Tibial nerve (tissue), 3 donors: Measurements from ENCODE around the gene ABHD12.

Experiments
- POLR2A ChIP-seq, 2 donors: fragments of 450-650 bp; IDR thresholded peaks; one replicate each; pipeline ENCODE4 v1.6.1; 2017; ENCODE audit warnings: antibody characterized with exemption in 2 of 2, mild to moderate bottlenecking in 2 of 2, moderate library complexity in 2 of 2
- TF ChIP-seq, protein P1 (sequence below), 5 experiments: fragments of 200-600 bp in 3 of 5; fragments of 450-650 bp in 2 of 5; sonication (generic) in 3 of 5; IDR thresholded peaks; one replicate each; pipeline ENCODE4 v1.5.1; 2016 to 2019; ENCODE audit warnings: antibody characterized with exemption in 5 of 5, mild to moderate bottlenecking in 3 of 5, moderate library complexity in 2 of 5

DNA sequence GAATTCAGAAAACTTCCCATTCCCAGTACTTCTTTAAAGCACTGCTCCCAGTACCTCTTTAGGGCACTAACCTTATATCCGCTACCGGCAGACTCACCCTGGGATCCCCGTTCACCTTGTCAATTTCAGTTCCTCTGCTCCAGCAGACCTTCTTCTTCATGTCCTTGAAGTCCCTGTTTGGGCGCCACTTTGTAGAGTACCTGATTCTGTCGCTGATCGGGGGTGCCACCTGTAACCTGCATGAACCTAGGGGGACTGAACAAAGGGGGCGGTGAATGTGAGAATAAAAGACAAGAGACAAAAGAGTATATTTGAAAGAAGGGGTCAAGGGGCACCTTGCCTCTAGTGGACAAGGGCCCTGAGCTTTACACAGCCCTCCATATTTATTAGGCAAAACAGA, 11.9 kb upstream of the ABHD12 start:
- TF ChIP-seq POLR2A (IDR thresholded peaks at IDR 0.05): no peak
- TF ChIP-seq, protein P1, sequence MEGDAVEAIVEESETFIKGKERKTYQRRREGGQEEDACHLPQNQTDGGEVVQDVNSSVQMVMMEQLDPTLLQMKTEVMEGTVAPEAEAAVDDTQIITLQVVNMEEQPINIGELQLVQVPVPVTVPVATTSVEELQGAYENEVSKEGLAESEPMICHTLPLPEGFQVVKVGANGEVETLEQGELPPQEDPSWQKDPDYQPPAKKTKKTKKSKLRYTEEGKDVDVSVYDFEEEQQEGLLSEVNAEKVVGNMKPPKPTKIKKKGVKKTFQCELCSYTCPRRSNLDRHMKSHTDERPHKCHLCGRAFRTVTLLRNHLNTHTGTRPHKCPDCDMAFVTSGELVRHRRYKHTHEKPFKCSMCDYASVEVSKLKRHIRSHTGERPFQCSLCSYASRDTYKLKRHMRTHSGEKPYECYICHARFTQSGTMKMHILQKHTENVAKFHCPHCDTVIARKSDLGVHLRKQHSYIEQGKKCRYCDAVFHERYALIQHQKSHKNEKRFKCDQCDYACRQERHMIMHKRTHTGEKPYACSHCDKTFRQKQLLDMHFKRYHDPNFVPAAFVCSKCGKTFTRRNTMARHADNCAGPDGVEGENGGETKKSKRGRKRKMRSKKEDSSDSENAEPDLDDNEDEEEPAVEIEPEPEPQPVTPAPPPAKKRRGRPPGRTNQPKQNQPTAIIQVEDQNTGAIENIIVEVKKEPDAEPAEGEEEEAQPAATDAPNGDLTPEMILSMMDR (IDR thresholded peaks at IDR 0.05): no peak
